HG03066 (cell line): ENCODE data around the gene KRT12.

Source experiments
- ATAC-seq: cut with Tn5 transposase; IDR thresholded peaks from one replicate; pipeline ENCODE4 v1.9.1; 2021; ENCODE audit warnings: low read depth; ENCODE audit not compliant: unreplicated experiment

KRT12 gene

DNA sequence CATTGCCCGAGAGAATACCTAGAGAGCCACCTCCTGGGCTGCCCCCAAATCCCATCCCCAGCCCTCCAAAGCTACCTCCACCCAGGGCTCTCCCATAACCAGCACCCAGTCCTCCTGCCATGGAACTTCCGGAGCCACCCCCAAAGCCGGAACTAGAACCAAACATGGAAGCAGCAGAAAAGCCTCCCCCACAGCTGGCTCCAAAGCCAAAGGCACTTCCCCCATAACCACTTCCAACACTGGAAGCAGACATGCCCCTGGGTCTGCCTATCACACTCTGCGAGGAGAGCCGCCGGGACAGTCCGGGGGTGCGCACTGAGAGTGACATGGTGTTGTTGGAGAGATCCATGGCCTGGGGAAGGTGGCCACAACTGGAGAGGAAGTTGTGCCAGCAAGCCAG, at the start of gene KRT12:
TSS of gene KRT12 (minus strand) at position 386 of the 400 bp plus-strand sequence. CDS start at position 349, 37 bp downstream.
- ATAC-seq: no peak

DNA sequence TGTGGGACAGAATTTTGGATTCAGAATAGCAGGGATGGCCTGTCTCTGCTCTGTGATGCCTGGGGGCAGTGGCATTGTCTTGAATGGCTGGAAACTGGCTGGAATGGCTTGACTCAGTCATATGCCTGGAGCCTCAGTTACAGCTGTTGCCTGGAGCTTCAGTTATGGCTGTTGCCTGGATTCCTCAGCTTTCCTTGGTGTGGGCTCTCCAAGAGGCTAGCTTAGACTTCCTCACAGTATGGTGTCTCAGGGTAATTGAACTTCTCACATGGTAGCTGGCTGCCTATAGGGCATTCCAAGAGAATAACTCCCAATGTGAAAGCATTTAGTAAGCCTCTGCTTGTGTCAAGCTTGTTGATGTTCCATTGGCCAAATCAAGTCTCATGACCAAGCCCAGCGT, 49.3 kb upstream of the KRT12 start:
- ATAC-seq: no peak

DNA sequence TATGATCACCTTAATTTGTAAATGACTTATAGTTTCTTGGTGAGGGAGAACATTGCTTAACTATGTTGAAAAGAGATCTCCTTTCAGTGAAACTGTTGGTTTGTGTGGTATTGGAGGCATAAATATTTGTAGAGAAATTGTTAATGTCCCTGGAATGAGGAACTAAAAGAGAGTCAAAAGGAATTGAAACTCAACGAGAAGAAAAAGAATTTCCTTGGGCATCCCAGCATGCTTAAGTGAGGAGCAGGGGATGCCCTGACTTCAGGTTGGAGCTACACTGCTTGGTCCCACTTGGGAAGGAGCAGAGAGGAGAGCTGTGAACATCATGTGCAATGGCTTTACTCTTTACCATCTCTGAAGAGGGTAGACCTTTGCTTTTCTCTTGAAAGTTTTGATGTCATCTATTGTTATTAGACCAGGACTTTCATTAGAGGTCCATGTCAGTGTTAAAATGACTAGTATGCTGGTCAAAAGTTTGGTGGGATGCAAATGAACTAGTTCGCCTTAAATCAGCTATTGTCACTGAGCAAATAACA, 48.8 kb upstream of the KRT12 start:
- no peak for ATAC-seq

DNA sequence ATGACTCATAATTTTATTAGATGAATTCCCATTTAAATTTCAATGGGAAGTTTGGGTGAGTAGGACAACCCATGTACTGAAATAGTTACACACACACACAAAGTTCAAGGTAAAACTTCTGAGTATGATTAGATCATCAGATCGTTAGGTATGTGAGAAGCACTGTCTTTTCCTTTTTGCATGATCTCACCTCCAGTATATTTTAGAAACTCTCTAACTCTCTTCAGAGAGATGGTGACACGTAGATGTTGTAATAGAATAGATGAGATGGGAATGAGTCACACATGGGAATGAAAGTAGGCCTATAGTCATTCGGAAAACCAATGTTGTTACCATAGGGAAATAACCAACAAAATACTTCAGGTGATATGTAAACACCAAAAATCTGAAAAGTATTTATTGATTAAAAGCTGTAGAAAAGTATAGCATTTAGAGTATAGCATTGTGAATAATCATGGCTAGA, 48.2 kb upstream of the KRT12 start:
- ATAC-seq: no peak

DNA sequence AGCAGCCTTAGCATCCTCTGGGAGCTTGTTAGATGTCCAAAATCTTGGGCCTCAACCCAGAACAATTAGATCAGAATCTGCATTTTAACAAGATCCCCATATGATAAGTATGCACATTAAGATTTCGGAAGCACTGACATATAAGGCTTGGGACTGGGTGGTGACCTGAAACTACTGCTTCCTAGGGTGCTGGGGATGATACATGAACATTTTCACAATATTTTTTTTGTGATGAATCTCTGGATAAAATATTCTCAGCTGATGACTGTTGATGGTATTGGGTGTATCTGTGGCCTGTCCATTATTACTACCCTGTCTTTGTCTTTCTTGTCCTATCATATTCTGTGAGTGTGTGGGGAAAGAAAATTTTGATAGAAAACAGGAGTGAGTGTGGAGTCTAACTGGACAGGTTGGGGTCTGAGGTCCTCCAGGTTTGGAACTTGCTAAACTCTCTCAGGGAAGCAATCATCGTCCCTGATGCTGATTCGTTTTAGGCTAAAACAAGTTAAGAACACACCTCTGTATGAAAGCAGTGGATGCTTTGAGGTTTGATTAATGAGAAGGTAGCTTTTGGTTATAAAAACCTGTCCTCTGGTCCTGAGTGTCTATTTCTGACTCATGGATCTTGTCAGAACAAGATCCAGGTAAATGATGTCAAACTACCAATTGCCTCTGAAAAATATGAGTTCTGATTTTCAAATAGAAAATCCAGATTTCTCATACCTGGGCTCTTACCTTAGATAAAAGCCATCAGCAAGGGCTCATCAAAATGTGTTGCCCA, 47.2 kb upstream of the KRT12 start:
- ATAC-seq: no peak

DNA sequence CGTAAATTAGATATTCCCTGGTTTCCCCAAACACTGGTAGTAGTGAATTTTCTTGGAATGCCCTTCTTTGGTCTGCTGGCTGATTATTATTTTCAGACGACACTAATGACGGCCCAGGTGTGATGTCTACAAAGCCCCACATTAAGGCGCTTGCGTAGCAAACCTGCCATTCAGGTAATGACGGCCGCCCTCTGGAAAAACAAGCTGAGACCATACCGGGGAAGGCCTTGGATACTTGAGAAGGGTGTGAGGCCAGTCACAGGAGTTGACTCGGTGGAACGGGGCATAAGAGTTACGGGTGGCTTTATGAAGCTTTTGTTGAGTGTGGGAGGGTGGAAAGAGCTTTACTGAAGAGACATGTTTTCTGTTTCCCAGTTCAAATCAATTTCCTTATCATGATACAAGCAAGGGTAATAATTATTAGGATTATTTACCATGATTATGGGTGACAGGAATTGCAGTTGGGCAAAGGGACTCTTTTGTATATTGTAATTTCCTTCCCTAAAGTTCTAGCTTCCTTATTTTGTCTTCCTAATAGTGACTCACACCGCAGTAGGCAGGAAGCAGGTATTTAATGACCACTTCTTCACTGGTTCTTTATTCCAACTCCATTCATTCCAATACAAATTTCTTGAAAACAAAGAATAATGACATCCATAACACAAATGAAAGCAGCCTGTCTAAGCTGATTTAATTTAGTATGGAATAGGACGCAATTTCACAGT, 45.6 kb upstream of the KRT12 start:
- no peak for ATAC-seq

DNA sequence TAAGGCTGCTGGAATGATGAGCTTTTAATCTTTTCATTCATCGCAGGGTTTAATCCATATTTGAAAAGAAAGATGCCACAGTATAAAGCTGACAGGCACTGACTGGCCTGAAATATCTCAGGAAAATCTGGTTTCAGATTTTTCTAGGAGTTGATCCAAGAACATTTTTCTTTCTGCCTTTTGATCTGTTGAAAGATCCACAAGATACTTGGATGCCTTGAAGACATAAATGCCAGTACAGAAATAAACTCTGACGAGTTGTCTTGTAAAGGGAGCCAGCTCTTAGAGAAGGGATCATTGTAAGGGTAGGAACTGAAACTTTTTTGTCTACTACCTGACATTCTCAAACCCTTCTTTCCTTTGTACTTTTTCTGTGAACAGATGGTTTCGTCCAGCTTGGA, 43.4 kb upstream of the KRT12 start:
- ATAC-seq: no peak

DNA sequence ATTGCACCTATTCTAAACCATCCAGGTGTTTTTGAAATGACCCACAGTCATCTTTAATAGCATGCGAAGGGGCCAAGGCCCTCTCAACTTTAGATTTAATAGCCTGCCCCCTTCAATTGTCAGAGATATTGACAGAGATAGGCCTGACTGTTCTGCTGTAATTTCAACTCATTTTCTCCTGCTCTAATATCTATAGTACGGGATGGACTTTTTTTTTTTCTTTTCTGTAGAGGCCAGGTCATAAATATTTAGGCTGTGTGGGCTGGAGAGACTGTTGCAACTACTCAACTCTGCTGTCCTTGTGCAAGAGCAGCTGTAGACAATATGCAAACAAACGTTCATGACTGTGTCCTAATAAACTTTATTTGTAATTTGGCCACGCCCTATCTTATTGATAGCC, 42.7 kb upstream of the KRT12 start:
- no peak for ATAC-seq

DNA sequence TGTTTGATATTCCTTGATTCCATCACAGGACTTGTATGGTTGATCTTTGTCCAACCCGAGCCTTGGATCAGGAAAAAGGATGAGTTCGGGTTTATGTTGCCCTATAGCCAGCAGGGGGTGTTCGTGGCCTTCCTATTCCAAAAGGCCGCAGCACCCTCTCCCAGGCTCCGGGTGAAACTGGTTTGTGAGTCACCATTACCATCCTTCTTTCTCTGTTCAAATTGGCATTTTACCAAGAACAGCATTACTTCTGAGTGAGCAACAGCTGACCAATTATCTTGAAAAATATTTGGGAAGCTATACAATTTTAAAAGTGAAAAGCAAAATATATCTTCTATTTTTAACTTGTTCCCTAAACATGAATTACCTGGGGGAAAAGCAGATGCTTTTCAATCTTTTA, 42.3 kb upstream of the KRT12 start:
- ATAC-seq: no peak

DNA sequence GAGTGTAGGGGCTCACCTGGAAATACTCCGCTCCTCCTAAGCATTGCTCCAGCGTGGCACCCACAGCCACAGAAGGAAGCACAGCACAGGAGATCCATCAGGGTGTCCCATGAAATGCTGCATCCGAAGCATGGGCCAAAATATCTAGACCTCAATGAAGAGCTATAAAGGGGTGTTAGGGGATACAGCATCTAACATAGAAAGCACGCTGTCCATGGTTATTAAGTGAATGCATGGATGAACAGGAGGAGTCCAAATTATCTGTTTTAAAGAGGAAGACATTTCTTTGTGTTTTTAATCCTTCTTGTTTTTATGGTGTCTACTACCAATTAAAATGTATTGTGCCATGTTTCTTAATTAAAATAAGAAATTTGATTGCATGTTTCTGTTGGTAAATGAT, 39.6 kb upstream of the KRT12 start:
- ATAC-seq: no peak

DNA sequence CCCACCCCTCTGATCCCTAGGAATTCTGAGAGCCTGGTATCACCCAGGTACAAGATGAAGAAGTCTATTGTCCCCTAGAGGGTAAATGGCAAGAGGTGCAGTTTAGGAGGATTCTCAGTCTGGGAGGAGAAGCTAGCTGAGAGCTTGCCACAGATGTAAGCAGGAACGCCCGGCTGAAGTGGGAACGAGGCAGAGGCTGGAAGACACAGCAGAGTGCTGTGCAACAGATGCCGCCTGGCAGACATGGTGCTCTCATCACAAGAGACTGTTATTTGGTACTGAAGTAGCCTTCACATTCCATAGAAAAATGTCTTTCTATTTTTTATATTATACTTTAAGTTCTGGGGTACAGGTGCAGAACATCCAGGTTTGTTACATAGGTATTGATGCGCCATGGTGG, 38.3 kb upstream of the KRT12 start:
- no peak for ATAC-seq

DNA sequence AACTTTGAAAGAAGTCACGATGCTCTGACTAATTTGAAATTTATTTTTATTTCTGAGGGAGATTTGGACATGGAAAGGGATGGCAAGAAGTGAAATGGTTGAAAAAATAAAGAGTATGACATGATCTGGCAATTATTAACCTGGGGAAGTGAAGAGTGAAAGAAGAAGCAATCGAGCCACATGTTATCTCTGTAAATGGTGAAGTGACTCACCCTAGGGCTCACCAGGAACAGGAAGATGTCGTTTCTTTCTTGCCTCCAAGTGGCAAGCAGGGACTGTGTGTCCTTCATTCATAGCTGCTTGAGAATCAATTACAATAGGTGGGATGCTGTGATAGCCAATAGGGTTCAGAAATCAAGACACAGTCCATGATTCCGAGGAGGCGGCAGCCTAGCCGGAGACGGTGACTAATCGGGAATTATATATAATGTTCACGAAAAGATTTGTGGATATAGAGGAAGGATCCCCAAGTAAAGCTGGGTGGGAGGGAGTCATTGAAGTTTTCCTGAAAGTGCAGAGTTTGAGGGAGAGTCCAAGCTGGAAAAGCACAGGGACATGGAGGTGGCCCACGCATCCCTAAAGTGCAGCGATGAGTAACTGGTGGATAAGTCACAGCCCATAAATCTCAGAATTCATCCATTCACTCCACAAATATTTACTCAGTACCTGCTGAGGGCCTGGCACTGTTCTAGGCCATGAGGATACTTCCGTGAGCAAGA, 36.3 kb upstream of the KRT12 start:
- no peak for ATAC-seq

DNA sequence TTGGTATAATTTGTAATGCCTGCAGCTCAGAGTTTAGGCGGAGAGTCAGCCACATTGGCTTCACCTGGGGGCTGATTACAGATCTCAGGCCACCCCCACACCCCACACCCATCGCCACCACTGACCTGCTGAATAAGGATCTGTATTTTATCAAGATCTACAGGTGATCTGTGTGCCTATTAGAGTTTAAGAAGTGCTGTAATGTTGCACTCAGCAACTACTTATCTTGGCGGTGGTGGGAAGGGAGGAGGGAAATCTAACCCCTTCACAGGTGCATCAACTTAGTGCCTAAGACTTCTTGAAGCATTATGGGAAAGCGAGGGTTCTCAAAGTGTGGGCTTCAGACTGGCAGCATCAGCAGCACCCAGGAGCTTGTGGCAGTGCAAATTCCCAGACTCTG, 35.5 kb upstream of the KRT12 start:
- ATAC-seq: no peak

DNA sequence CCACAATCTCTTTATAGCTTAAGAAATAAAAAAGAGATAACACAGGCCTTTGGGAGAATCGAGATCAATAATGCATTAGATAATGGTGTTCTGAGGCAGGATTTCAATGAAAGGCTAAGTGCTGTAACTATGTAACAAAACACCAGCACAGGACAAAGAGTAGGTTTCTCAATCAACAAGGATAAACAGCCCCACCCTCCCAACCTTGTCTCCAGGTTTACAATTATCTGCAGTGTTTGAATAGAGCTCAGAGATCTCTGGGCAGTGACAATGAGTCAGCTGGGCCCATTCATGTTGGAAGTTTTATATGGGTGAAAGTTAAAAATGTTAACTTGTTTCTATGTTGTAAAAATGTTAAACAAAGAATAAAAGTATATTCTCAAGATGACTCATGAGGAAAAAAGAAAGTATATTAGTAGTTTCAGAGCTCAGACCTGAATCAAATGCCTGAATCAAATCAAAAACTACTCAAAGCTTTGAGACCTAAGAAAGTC, 35.0 kb upstream of the KRT12 start:
- no peak for ATAC-seq

DNA sequence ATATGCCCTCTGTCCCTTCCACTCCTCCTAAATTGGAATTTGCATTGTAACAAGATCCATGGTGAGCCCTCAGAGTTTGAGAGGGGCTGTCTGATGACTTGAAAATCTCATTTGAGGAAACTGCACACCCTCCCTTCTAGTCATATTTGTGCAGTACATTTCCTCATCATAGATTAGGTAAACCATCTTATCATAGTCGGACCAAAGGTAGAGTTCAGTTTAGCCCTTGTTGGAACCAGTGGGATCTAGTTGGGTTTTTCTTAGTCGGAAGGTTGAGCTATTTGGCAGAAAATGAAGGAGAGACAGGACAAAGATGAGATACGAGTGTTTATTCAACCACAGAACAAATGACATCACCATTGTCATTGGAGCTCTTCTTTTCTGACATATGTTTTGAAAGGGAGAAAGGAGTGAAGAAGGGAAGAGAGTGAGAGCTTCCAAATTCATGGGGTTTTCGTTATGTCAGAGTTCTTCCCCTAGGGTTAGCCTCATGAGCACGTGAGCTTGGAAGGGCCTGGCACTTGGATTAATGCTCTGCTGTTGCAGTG, 33.9 kb upstream of the KRT12 start:
- no peak for ATAC-seq

DNA sequence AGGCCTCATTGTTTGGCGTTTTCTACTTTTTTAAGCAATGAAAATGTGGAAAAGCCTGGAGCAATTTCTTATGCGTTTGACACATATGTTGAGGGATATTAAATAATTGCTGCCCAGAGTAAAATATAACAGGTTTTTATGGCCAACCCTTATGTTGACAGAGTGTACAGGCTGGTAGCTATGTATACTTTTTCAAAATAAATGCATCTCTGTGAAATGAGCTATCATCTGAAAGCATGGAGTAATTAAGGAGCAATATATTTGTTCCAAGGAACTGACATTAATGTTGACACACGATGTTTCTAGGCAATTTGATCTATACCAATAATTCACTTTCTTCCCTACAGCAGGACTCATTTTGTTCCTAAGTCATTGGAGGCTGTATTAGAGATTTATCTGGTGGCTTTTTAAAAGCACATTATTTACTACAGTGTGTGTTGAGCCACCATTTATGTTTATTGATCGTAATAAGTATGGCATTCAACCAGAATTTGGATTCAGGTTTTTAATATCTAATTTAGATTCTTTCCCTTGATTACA, 30.0 kb upstream of the KRT12 start:
- ATAC-seq: no peak

DNA sequence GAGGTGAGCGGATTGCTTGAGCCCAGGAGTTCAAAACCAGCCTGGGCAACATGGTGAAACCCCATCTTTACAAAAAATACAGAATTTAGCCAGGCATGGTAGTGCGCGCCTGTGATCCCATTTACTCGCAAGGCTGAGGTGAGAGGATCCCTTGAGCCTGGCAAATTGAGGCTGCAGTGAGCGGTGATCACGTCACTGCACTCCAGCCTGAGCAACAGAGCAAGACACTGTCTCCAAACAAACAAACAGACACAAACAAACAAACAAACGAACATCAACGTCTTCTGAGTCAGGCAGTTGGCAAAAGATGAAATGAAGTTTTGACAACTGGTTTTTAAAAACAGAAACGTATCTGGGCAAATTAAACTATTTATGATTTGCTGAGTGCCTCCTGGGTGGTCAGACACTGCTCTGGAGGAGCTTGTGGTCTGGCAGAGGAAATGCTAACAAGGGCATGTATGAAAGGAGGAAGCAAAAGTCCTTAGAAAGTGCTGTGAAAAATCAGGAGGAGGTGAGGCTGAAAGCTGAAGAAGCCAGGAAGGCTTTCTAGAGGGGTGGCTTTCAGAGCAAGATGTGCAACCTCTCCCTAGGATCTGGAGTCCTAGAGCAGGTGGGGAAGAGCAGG, 28.2 kb upstream of the KRT12 start:
- no peak for ATAC-seq

DNA sequence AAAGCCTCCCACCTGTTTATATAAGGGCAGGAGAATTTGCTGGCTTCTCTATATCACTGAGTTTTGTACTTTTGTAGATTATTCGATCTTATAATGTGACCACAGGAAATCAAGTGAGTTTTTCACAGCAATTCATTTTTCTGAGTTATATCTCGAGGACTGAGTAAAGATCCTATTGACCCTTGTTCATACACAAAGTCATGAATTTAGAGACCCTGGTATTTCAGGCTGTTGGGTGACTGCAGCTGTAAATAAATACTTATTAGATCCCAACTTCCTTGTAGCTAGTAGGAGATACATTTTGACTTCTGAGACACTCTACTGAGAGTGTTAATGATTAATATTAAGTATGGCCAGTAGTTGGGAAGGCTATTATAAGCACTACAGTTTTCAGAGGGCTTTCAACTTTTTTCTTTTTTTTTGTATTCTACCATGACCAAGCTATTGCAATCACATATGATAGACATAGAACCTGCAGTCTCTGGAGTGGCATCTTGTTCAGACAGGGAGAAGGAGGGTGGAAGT, 21.2 kb upstream of the KRT12 start:
- ATAC-seq: no peak

DNA sequence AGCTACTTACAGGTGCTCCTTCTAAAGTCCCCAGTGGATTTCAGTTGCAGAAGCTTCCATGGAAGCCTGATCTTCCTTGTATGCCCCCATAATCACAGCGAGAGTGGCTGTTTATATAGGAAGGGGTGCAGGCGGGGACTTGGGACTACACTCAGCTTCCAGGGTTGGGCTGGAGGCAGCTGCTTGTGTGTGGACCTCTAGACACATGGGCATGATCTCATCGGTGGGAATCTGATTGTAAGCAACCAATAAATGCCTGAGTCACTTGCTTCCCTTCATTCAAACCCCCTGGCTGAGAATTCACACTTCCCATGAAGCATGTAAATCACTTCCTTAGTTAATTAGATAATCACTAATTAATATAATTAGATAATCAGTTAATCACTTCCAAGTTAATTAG, 19.1 kb upstream of the KRT12 start:
- no peak for ATAC-seq
